Measurements from ENCODE around the gene RPIA.

RPIA gene

DNA sequence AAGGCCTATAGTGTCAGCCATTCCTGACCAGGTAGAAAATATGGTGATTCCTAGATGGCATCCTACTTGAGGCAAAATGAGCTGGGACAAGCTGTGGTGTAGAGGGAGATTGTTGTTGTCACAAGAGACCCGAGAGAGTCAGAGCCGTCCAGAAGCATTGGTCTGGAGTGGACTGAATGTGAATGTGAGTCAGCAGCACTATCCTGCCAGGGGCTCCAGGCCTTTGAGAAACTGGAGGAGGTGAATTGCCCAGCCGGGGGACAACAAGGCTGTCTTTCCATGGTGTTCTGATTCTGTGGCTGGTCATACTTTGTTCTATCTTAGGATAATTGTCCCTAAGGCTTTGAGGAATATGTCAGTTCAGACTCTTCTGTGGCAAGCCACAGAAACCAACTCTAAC, 34.8 kb upstream of the RPIA start:
- Histone ChIP-seq H3K18ac (ENCODE audit: low read length) (no peak overlapping the region), H2BK120ac (ENCODE audit: low read depth, low read length) (no peak overlapping the region), H2BK15ac (replicated peaks; ENCODE audit: low read depth) (no peak overlapping the region), H3K27me3 (ENCODE audit: insufficient read depth, low read length, poor library complexity) (no peaks in the 10 kb centered on the region), H3K27ac (ENCODE audit: low read depth, low read length) (no peak overlapping the region), H3K4me1 (ENCODE audit: control insufficient read depth, low read depth, low read length) (no peaks in the 10 kb centered on the region), H4K8ac (ENCODE audit: low read depth, low read length) (no peak overlapping the region), H3K4me2 (ENCODE audit: low read length) (no peak overlapping the region), H4K5ac (ENCODE audit: low read length) (no peak overlapping the region), H3K4me3 (ENCODE audit: low read length) (no peak overlapping the region), H3K23ac (ENCODE audit: low read length) (no peak overlapping the region), H3K79me2 (ENCODE audit: control insufficient read depth, insufficient read depth, low read length) (no peaks in the 10 kb centered on the region), H2BK5ac (ENCODE audit: low read length) (no peak overlapping the region), H3K56ac (ENCODE audit: low read length) (no peak overlapping the region), H3K4ac (ENCODE audit: low read depth, low read length) (no peak overlapping the region), H2AK5ac (ENCODE audit: low read length) (no peak overlapping the region), H3K36me3 (ENCODE audit: control insufficient read depth, insufficient read depth, low read length) (no peaks in the 10 kb centered on the region), H3K79me1 (ENCODE audit: low read length) (no peaks in the 10 kb centered on the region), H3K9ac (ENCODE audit: low read length) (no peak overlapping the region)
- no CpG with 5 or more reads among the region's 3 CpGs for WGBS (ENCODE audit: extremely low coverage, insufficient coverage, low lambda C conversion rate)
- DNase-seq: no peak

- no peak overlapping the region for H3K4me2 ChIP-seq (ENCODE audit: low read length)
- H3K36me3 ChIP-seq (ENCODE audit: control insufficient read depth, insufficient read depth, low read length): no peaks in the 10 kb centered on the region
- no peak overlapping the region for H3K56ac ChIP-seq (ENCODE audit: low read length)
- no peak overlapping the region for H3K4me3 ChIP-seq (ENCODE audit: low read length)
- WGBS (ENCODE audit: extremely low coverage, insufficient coverage, low lambda C conversion rate): no CpG with 5 or more reads among the region's 2 CpGs
- H2BK5ac ChIP-seq (ENCODE audit: low read length): no peak overlapping the region
- H3K18ac ChIP-seq (ENCODE audit: low read length): no peak overlapping the region
- H4K8ac ChIP-seq (ENCODE audit: low read depth, low read length): no peak overlapping the region
- H3K4me1 ChIP-seq (ENCODE audit: control insufficient read depth, low read depth, low read length): no peaks in the 10 kb centered on the region
- H3K23ac ChIP-seq (ENCODE audit: low read length): no peak overlapping the region
- no peak overlapping the region for H3K27ac ChIP-seq (ENCODE audit: low read depth, low read length)
- H2AK5ac ChIP-seq (ENCODE audit: low read length): no peak overlapping the region
- no peak overlapping the region for H2BK120ac ChIP-seq (ENCODE audit: low read depth, low read length)
- no peak overlapping the region for H3K4ac ChIP-seq (ENCODE audit: low read depth, low read length)
- H4K5ac ChIP-seq (ENCODE audit: low read length): no peak overlapping the region
- H3K27me3 ChIP-seq (ENCODE audit: insufficient read depth, low read length, poor library complexity): no peaks in the 10 kb centered on the region
- H3K79me2 ChIP-seq (ENCODE audit: control insufficient read depth, insufficient read depth, low read length): no peaks in the 10 kb centered on the region
- no peak overlapping the region for H3K9ac ChIP-seq (ENCODE audit: low read length)
- no peak overlapping the region for H2BK15ac ChIP-seq (replicated peaks; ENCODE audit: low read depth)
- H3K79me1 ChIP-seq (ENCODE audit: low read length): no peaks in the 10 kb centered on the region
- DNase-seq: no peak
Measured at GRCh38 chr2:88657131-88657530, 34.3 kb upstream of the RPIA start.

DNA sequence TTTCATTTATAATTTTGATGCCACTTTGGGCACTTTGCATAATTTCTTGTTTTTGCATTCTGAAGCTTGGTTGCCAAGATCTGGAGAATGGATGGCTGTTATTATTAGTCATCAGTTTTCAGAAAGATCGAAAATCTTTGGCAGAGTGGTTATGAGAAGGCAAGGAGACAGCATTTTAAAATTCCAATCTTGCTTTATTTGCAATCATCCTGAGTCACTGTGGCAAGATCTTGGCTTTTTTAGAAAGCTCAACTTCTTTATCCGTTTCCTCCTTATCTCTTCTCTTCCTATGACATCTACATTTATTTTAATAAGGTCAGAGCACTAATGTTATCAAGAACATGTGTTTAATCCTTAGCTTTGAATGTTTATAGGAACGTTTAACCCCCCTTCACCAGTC, 33.1 kb upstream of the RPIA start:
- H2BK120ac ChIP-seq (ENCODE audit: low read depth, low read length): no peak overlapping the region
- H4K8ac ChIP-seq (ENCODE audit: low read depth, low read length): no peak overlapping the region
- no peaks in the 10 kb centered on the region for H3K27me3 ChIP-seq (ENCODE audit: insufficient read depth, low read length, poor library complexity)
- no peak overlapping the region for H4K5ac ChIP-seq (ENCODE audit: low read length)
- no peak overlapping the region for H3K9ac ChIP-seq (ENCODE audit: low read length)
- H3K27ac ChIP-seq (ENCODE audit: low read depth, low read length): no peak overlapping the region
- H3K4me1 ChIP-seq (ENCODE audit: control insufficient read depth, low read depth, low read length): no peaks in the 10 kb centered on the region
- no peaks in the 10 kb centered on the region for H3K79me2 ChIP-seq (ENCODE audit: control insufficient read depth, insufficient read depth, low read length)
- H2AK5ac ChIP-seq (ENCODE audit: low read length): no peak overlapping the region
- H3K79me1 ChIP-seq (ENCODE audit: low read length): no peaks in the 10 kb centered on the region
- H3K18ac ChIP-seq (ENCODE audit: low read length): no peak overlapping the region
- no peak overlapping the region for H3K56ac ChIP-seq (ENCODE audit: low read length)
- H2BK5ac ChIP-seq (ENCODE audit: low read length): no peak overlapping the region
- no peak overlapping the region for H3K4me3 ChIP-seq (ENCODE audit: low read length)
- no peak overlapping the region for H3K4me2 ChIP-seq (ENCODE audit: low read length)
- no peak overlapping the region for H2BK15ac ChIP-seq (replicated peaks; ENCODE audit: low read depth)
- no CpG with 5 or more reads among the region's 3 CpGs for WGBS (ENCODE audit: extremely low coverage, insufficient coverage, low lambda C conversion rate)
- H3K23ac ChIP-seq (ENCODE audit: low read length): no peak overlapping the region
- no peak for DNase-seq
- H3K36me3 ChIP-seq (ENCODE audit: control insufficient read depth, insufficient read depth, low read length): no peaks in the 10 kb centered on the region
- H3K4ac ChIP-seq (ENCODE audit: low read depth, low read length): no peak overlapping the region

GRCh38 chr2:88658881-88659537, 32.5 kb upstream of the RPIA start:
- H2BK120ac ChIP-seq (ENCODE audit: low read depth, low read length): no peak overlapping the region
- no peak overlapping the region for H3K23ac ChIP-seq (ENCODE audit: low read length)
- H3K79me2 ChIP-seq (ENCODE audit: control insufficient read depth, insufficient read depth, low read length): no peaks in the 10 kb centered on the region
- H3K56ac ChIP-seq (ENCODE audit: low read length): peak overlapping the region; percentile 17
- H4K8ac ChIP-seq (ENCODE audit: low read depth, low read length): no peak overlapping the region
- no peaks in the 10 kb centered on the region for H3K27me3 ChIP-seq (ENCODE audit: insufficient read depth, low read length, poor library complexity)
- no peaks in the 10 kb centered on the region for H3K79me1 ChIP-seq (ENCODE audit: low read length)
- peak; percentile 56 for DNase-seq
- no peak overlapping the region for H3K4ac ChIP-seq (ENCODE audit: low read depth, low read length)
- WGBS (ENCODE audit: extremely low coverage, insufficient coverage, low lambda C conversion rate): no CpG with 5 or more reads among the region's 4 CpGs
- H3K36me3 ChIP-seq (ENCODE audit: control insufficient read depth, insufficient read depth, low read length): no peaks in the 10 kb centered on the region
- H2BK15ac ChIP-seq (replicated peaks; ENCODE audit: low read depth): no peak overlapping the region
- no peak overlapping the region for H3K4me2 ChIP-seq (ENCODE audit: low read length)
- H2BK5ac ChIP-seq (ENCODE audit: low read length): no peak overlapping the region
- H3K9ac ChIP-seq (ENCODE audit: low read length): no peak overlapping the region
- H4K5ac ChIP-seq (ENCODE audit: low read length): no peak overlapping the region
- no peak overlapping the region for H3K27ac ChIP-seq (ENCODE audit: low read depth, low read length)
- peak overlapping the region; percentile 13 for H3K18ac ChIP-seq (ENCODE audit: low read length)
- H2AK5ac ChIP-seq (ENCODE audit: low read length): no peak overlapping the region
- no peak overlapping the region for H3K4me3 ChIP-seq (ENCODE audit: low read length)
- H3K4me1 ChIP-seq (ENCODE audit: control insufficient read depth, low read depth, low read length): no peaks in the 10 kb centered on the region

DNA sequence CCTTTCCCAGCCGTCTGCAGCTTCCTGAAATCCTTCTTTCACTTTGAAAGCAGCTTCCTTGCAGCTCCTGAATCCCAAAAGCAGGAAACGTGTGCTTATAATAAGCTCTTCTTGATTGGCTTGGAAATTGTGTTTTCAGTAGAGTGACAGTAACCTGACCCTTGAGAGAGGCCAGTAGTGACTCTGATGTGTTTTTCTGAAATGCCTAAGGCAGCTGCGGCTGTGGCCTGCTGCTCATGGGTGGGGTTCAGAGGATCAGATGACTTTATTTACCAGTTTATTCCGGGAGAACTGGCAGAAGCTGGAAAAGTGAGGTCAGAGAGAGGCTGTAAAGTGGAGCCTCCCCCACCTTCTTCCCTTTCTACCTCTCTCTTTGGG, 31.9 kb upstream of the RPIA start:
- WGBS (ENCODE audit: extremely low coverage, insufficient coverage, low lambda C conversion rate): no CpG with 5 or more reads among the region's 4 CpGs
- H4K5ac ChIP-seq (ENCODE audit: low read length): no peak overlapping the region
- no peak overlapping the region for H2BK5ac ChIP-seq (ENCODE audit: low read length)
- no peak overlapping the region for H3K27ac ChIP-seq (ENCODE audit: low read depth, low read length)
- H3K79me2 ChIP-seq (ENCODE audit: control insufficient read depth, insufficient read depth, low read length): no peaks in the 10 kb centered on the region
- H3K36me3 ChIP-seq (ENCODE audit: control insufficient read depth, insufficient read depth, low read length): no peaks in the 10 kb centered on the region
- peak; percentile 41 for DNase-seq
- H3K56ac ChIP-seq (ENCODE audit: low read length): peak overlapping the region; percentile 17
- H2BK120ac ChIP-seq (ENCODE audit: low read depth, low read length): no peak overlapping the region
- H3K4ac ChIP-seq (ENCODE audit: low read depth, low read length): no peak overlapping the region
- no peak overlapping the region for H3K4me2 ChIP-seq (ENCODE audit: low read length)
- no peaks in the 10 kb centered on the region for H3K79me1 ChIP-seq (ENCODE audit: low read length)
- H3K4me3 ChIP-seq (ENCODE audit: low read length): no peak overlapping the region
- no peak overlapping the region for H2AK5ac ChIP-seq (ENCODE audit: low read length)
- H3K18ac ChIP-seq (ENCODE audit: low read length): peak overlapping the region; percentile 13
- no peaks in the 10 kb centered on the region for H3K4me1 ChIP-seq (ENCODE audit: control insufficient read depth, low read depth, low read length)
- H3K9ac ChIP-seq (ENCODE audit: low read length): no peak overlapping the region
- H2BK15ac ChIP-seq (replicated peaks; ENCODE audit: low read depth): no peak overlapping the region
- no peak overlapping the region for H4K8ac ChIP-seq (ENCODE audit: low read depth, low read length)
- H3K27me3 ChIP-seq (ENCODE audit: insufficient read depth, low read length, poor library complexity): no peaks in the 10 kb centered on the region
- no peak overlapping the region for H3K23ac ChIP-seq (ENCODE audit: low read length)

DNA sequence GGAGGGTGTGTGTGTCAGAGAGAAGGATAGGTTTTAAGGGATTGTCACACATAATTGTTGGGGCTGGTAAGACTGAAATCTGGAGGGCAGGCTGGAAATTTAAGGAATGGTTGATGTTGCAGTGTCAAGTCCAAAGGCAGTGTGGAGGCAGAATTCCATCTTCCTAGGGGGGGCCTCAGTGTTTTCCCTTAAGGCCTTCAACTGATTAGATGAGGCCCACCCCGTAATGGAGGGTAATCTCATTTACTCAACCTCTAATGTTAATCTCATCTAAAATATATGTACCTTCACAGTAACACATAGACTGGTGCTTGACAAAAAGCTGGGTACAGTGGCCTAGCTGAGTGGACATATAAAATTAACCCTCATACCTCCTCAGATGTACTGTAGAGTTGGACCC, 30.9 kb upstream of the RPIA start:
- no peak overlapping the region for H3K27ac ChIP-seq (ENCODE audit: low read depth, low read length)
- no peak overlapping the region for H3K23ac ChIP-seq (ENCODE audit: low read length)
- WGBS (ENCODE audit: extremely low coverage, insufficient coverage, low lambda C conversion rate): no CpG with 5 or more reads among the region's 1 CpG

More for the DNA sequence above, 30.9 kb upstream of the RPIA start:
- H3K9ac ChIP-seq (ENCODE audit: low read length): no peak overlapping the region
- H2AK5ac ChIP-seq (ENCODE audit: low read length): no peak overlapping the region
- H3K79me1 ChIP-seq (ENCODE audit: low read length): no peaks in the 10 kb centered on the region
- H4K5ac ChIP-seq (ENCODE audit: low read length): no peak overlapping the region
- H3K4me1 ChIP-seq (ENCODE audit: control insufficient read depth, low read depth, low read length): no peaks in the 10 kb centered on the region
- no peaks in the 10 kb centered on the region for H3K36me3 ChIP-seq (ENCODE audit: control insufficient read depth, insufficient read depth, low read length)
- no peaks in the 10 kb centered on the region for H3K79me2 ChIP-seq (ENCODE audit: control insufficient read depth, insufficient read depth, low read length)
- no peak overlapping the region for H3K56ac ChIP-seq (ENCODE audit: low read length)
- H4K8ac ChIP-seq (ENCODE audit: low read depth, low read length): no peak overlapping the region
- DNase-seq: no peak
- no peak overlapping the region for H2BK15ac ChIP-seq (replicated peaks; ENCODE audit: low read depth)
- H3K4me2 ChIP-seq (ENCODE audit: low read length): no peak overlapping the region
- no peak overlapping the region for H3K4ac ChIP-seq (ENCODE audit: low read depth, low read length)
- H2BK120ac ChIP-seq (ENCODE audit: low read depth, low read length): no peak overlapping the region
- H3K18ac ChIP-seq (ENCODE audit: low read length): no peak overlapping the region
- no peak overlapping the region for H3K4me3 ChIP-seq (ENCODE audit: low read length)
- no peaks in the 10 kb centered on the region for H3K27me3 ChIP-seq (ENCODE audit: insufficient read depth, low read length, poor library complexity)
- no peak overlapping the region for H2BK5ac ChIP-seq (ENCODE audit: low read length)
